G401.6 (cell line): Measurements from ENCODE around the gene CLDN10.
"Not testable (repeated sequence)": the region's sequence is repeated elsewhere in the genome, so short reads cannot be mapped to it uniquely, and the experiment has no call there.

ENCODE experiments used
- FAIRE-seq: peaks from 2 replicates; lab custom pipeline; 2012; peaks lifted over from hg19 to GRCh38; lab: Jason Lieb, UNC

Gene CLDN10

DNA sequence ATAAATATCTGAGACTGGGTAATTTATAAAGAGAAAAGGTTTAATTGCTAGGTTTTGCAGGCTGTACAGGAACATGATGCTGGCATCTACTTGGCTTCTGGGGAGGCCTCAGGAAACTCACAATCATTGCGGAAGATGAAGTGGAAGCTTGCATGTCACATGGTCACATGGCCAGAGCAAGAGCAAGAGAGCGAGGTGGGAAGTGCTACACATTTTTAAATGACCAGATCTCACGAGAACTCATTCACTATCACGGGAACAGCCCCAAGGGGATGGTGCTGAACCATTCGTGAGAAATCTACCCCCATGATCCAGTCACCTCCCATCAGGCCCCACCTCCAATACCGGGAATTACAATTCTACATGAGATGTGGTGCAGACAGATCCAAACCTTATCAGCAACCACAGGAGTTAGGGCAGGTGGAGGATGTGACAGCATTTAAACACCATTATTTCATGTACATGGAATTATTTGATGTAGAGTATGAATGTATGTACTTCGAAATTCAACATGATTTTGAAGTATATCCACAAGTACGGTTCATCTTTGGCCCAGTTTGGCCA is 10.5 kb upstream of the CLDN10 start:
- FAIRE-seq = no peak

DNA sequence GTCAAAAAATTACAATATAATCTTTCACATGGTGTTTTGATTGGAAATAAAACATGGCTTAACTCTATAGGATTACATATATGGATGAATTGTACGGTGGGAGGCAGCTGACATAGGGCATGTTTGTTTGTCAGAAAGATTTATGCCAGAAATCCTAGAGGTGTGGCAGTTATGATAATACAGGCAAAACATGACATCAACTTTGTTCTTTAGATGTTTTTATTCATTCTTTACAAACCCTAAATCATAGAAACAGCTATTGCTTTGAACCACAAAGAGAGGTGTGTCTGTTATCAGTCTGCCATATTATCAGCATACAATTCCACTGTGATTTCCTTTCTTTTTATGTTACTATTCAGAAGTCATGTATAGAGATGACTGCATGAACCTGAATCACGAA is 8.2 kb upstream of the CLDN10 start:
- no peak for FAIRE-seq

DNA sequence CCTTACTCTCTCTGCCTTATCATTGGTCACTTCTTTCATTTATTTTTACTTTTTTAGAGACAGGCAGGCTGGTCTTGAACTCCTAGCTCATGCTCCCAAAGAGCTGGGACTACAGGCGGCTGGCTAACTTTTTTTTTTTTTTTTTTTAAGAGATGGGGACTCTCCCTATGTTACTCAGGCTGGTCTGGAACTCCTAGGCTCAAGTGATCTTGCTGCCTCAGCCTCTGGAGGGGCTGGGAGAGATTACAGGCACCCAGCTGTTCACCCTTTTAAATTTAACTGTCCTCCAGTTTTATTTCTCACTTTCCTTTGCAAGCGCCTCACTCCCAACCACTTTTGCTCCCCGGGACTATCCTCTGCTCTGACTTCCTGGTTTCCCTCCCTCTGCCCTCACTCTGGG is 5.6 kb upstream of the CLDN10 start:
- FAIRE-seq = no peak

DNA sequence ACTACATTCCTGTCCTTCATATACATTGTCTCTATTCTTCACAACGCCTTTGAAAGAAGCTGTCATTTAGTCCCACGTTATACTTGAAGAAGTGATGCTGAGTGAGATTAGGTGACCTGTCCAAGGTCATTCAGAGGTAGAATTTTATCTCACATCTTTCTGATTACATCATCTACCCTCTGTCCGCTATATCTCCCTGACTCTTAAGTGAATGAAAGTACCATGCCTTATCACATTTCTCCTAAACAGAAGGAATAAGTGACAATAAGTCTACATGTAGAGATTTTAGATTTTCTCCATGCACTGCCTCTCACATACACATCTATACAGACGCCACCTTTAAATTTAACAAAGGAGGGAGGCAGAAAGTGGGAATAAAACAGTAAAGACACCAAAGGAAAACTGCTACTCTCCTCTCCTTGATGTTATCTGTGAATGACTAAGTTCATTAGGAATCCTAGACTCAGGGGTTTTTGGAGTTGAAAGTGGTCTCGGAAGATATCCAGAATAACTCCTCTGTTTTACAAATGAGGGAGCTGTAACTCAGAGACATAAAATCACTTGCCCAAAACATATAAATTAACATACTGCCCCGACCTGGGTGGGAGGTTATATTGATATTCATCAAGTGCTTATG is 4.9 kb upstream of the CLDN10 start:
- no peak for FAIRE-seq

DNA sequence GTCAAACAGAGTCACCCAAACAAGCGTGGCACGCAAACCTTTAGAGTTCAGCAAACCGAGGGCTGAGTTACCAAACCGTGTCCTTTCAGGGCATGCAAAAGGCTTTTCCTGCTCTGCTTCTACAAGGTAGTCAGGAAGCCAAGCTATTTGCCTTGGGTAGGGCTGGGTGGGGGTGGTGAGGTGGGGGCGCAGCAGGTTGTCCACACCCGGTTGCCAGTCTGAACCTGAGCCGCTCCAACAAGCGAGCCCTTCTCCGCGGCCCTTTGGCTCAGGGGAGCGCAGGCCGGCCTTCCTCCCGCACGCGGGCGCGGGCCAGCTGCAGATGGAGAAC is 347 bp upstream of the CLDN10 start:
- FAIRE-seq = no peak

DNA sequence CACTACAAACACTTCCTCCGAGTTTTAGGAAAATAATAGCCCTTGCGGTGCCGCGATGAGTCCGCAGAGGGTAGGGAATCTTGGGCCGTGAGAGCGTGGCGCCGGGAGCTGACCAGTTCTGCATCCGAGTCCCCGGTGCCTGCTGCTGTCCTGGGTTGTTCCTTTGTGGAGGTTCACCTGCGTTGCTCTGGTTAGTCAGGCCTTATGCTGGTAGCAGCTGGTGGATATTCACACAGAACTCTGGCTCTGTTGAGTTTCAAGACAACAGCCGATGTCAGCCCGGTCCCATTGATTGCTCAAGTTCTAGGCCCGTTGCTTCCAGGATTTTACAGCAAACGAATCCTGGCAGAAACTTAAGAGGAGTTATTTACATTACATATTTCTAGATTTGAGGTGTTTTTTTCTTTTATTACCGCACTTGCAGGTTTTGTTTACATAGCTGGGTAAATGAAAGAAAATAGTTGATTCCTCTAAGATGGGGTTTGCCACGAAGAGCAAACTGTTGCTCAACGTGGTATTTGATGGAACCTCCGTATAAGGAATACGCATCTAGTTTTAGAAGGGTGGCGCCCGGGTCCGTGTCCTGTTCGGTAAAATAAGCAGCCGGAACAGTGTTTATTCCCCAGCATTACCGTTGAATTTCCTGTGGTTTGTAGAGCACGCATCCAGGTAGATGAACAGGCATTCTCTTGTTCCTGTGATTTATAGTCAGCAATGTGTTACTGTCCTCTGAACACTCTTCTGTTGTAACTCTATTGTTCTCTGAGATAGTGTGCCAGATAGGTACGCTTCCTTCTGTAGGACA is 1.3 kb downstream of the CLDN10 start:
- FAIRE-seq = no peak

DNA sequence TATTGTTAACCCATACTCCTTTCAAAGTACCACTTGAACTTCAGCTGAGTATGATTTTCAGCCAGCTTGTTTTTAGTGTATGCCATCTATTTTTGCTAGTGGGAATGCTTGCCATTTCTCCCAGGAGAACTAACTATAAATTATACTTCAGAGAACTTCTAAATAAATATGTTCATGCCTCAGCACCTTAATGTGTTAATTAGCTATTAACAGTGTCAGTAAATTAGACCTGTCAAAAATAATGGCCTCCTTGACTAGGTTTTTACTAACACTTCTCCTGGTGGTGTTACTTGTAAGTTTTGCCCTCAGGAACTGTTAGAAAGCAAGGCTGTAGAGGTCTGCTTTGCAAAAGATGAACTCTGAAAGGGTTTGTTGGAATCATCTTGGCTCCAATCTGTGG is 4.5 kb downstream of the CLDN10 start:
- FAIRE-seq = no peak

DNA sequence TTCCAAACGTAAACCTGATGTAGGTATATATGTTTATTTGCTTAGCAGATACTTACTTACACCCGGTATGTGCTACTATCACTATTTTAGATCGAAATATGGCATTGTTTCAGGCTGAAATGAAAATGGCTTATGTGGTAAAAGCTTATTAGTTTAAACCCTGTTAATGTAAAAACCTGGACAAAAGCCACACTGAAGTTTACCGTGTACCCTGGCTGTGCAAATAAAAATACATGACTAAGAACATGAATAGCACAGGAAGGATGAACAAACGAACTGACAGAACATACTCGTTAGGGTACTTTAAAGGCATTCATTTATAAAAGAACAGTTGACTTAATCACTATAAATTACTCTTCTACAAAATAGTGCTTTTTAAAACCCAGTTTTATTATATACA is 6.6 kb downstream of the CLDN10 start:
- no peak for FAIRE-seq

DNA sequence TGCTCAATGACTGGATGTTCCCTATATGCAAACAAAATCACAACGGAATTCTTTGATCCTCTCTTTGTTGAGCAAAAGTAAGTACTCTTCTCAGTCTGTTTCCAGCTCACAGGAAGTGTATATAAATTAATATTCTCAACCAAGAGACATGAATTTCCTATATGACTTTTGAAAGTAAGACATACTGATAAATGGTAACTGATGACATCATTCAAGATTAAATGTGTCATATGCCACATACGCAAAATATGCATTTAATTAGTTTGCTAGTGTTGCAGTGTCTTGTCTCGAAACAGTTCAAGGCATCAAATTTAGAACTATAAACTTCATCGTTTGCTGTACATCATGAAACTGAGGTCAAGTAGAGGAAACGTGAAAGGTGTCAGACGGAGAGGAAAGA is 7.9 kb downstream of the CLDN10 start:
- no peak for FAIRE-seq

DNA sequence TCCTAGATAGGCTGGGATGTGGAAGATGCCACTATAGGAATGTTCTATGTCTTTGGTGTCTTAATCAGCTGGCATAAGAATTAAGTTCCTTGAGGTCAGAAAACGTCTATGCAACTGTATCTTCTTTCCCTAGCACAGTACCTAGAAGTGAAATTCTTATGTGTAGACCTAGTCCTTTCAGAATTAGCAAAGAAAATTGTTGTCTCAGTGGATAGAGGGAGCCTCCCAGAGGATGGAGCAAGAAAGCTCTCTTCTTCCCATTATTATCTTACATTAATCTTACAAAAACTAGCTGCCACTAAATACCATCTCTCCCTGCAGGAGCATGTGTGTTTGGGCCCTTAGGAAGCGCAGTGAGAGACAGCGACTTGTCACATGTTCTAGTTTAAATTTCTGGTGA is 11.6 kb downstream of the CLDN10 start:
- FAIRE-seq = no peak

DNA sequence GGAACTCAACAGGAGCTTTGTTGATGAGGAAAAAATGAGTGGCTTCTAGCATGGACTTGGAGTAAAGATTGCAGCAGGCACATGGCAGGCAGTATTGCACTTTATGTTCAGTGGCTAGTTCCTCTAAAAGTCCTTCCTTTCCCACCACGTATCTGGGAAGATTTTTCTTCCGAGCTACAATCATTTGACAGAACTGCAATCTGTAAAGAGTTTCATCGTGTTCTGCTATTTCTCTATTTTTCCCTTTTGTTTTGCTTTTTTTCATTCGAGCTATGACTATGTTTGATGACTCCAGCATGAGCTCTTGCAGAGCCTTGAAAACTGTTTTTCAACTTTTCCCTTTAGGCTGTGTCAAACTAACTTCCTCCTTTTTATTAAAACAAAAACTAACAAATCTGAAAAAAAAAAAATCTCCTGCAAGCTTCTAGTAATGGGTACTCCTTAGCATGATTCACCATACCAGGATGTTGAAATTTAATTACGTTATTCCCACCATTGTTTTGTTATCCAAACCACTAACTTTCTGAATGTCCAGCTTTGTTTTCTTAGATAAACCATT is 12.3 kb downstream of the CLDN10 start:
- peak; percentile 52 for FAIRE-seq

DNA sequence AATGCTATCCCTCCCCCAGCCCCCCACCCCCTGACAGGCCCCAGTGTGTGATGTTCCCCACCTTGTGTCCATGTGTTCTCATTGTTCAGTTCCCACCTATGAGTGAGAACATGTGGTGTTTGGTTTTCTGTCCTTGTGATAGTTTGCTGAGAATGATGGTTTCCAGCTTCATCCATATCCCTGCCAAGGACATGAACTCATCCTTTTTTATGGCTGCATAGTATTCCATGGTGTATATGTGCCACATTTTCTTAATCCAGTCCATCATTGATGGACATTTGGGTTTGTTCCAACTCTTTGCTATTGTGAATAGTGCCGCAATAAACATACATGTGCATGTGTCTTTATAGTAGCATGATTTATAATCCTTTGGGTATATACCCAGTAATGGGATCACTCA is 13.2 kb downstream of the CLDN10 start:
- not testable (repeated sequence) for FAIRE-seq

DNA sequence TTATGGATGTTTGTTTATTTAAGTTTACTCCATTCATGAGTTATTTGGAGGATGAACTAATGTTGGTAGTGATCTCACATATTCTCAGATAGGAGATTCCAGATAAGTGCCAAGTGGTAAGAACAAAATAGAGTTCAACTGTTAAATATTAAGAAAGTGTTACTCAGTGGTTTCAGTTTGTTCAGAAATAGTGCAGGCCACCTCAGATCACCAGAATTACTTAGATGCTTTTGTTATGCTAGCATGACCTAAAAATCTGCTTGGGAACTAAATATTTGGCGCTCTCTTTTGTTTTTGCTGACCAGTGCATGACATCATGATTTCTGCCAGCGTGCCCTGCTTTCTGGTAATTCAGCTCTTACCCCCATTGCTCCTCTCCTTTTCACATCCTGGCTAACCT is 15.6 kb downstream of the CLDN10 start:
- FAIRE-seq = no peak

DNA sequence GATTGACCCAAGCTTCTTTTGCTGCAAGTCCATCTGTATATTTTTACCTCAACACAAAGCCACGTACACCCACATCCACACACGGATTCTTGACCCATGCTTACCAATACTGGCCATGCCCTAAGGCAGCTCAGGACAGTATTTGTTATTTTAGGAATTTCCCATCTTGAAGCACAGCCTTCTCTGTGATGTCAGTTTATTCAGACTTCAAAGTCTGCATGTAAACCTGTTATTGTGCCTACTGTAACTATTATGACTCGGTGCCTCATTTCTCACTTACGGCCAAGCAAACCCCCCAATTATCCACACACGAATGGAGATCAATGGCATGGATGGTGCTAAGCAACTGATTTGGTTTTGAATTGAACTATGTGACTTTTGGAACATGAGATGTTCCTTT is 17.5 kb downstream of the CLDN10 start:
- no peak for FAIRE-seq

DNA sequence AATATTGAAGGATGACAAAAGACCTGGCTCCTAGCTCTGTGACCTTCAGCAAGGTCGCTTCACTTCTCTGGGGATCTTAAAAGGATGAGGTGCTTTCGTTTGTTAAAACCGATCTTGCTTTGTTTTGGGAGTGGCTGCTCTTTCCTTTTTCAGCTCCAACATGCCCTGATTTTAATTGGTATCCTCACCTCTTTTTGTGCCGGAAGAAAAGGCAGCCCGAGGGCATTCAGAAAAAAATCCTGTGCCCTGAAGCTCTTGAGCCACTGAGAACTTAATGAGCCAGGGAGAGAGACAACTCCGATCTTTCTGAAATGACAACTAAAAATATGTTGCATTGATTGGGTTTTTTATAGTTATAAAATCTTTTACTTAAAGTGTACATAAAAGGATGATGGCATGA is 19.4 kb downstream of the CLDN10 start:
- no peak for FAIRE-seq

DNA sequence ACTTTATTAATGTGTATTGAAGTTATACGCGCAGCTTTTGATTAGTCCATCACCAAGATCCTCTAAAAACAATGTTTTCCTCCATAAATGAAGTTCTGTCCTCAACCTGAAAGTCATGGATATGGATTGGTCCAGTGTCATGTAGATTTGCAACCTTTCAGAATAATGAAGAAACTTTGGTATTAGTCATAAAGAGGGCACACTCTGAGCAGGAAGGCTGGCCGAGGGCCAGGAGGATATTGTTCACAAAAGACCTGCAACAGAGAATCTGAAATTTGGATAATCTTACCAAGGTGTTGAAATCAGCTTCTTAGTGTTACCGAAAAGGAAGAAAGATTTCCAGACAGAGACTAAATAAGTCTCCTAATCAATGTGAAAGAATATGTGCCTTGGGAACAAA is 20.7 kb downstream of the CLDN10 start:
- no peak for FAIRE-seq

DNA sequence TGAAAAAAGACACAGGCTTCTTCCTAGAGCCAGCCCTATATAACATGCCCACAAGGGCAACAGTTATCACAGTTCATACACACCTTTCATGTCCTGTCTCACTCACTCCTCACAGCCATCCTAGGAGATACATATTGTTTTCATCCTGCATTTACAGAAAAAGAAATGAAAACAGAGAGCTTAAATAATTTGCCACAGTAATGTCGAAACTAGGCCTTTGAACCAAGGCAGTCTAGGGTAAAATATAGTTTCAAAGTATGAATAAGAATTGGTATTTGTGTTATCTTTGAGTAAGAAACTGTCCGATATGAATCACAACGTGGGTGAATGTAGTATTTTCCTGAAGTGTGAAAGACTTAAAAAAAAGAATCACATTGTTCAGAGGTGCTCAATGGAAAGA is 26.8 kb downstream of the CLDN10 start:
- no peak for FAIRE-seq

DNA sequence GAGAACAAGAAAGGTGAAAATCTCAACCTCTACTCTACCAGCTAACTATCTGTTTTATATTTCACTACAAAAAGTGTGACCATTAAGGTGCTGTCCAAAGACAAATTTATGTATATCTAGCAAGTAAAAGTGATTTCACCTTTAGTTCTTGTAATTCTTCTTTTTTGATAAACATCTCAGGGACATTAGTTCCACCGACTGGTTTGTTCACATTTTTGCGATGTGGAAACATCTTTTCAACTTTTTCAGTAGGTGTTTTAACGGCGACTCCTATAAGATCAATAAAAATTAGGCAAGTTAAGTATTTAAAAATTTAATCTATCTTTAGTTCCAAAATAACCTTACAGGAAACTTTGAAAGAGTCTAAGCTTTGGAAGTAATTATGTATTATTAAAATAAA is 33.3 kb downstream of the CLDN10 start:
- FAIRE-seq = peak; percentile 42

DNA sequence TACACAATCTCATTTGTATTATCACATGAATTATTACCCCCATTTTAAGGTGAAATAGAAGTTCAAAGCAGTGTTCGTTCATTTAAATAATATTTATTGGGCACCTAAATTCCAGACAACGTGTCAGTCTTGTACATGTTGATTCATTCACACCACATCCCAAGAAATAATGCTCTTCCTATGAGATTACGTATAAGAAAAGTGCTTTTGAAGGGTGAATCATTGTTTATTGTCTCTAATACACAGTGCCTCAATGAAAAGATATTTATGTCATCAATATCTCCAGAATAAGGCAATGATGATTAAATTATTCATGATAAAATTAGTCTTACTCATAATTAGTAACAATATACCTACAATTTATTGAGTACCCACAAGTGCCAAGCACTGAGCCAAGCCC is 35.6 kb downstream of the CLDN10 start:
- FAIRE-seq = no peak

DNA sequence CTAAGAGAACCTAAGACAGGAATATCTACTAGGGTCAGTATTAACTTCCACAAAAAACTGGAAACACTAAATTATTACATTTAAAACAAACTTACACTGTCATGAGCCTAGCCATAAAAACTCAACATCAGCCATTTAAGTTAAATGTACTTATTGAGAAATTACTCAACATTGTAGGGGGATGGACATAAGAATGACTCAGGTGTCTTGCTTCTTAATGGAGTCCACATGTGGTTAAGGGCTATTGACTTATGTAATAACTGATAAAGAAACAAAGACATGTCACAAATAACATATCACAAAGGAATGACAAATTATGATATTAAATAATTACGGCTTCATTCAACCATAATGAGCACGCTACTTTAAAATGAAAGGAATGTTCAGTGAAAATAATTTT is 36.2 kb downstream of the CLDN10 start:
- FAIRE-seq = no peak

DNA sequence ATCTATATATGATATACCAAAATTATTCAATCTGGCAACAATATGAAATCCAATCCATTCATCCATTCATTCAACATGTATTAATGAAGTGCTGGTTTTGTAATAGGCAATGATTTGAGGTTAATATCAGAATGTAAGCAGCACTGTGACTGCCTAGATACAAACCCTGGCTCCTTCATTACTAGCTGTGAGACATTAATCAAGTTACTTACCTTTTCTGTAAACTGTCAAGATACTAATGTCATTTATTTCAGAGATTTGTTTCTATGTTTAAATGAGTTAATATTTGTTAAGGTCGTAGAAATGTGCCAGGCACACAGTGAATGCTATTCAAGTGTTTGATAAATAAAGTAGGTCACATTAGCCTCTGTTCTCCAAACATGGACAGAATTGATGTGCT is 40.9 kb downstream of the CLDN10 start:
- FAIRE-seq = no peak

DNA sequence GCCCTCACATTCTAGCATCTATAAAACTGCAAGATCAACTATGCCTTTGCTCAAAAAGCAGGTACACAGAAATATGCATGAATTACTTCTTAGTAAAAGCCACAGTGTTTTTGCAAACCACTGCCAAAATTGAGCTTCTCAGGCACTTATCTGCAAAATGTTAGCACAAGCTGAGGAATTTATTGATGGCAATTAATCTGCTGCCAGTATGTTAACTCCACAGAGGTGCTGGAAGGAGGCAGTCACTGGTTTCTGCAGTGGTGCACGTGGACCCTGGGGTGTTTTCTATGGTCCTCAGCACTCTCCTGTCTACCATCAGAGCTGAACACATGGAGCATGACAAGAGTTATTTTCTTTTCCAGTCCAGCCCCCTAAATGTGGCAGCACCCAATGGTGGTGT is 44.2 kb downstream of the CLDN10 start:
- no peak for FAIRE-seq

DNA sequence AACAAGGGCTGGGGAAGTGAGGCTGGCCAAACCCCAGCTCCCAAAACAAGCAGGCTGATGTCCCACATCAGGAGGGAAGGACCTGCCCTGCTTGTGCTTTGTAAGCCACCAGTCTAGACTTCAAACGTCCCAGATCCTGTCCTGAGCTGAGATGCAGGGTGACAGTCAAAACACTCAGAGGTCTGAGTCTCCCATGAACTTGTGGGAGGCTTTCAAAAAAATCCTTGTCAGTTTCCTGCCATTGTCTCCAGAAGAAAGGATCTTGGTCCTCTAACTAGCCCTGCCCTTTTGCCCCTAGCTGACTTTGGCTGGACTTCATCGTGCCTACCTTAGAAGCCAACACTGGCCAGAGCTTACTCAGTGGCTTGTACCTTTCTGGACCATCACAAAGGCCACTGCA is 48.7 kb downstream of the CLDN10 start:
- FAIRE-seq = no peak

DNA sequence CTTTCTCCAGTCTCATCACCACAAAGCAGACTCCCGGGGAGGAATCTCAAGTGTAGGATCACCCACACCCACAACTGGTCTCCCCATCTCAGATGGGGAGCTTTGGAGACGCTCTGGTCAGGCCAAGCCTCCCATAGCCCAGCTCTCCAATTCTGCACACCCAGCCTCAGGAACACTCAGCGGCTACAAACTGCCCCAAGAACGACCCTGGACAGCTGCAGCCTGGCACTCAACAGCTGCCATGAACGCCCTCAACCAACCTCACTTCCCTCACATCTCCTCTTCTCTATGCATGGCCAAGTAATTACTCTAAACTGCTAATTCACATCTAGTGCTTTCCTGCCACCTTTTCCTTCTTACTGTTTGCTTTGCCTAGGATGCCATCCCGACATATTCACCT is 49.4 kb downstream of the CLDN10 start:
- FAIRE-seq = no peak
